HepG2 (cell line): ENCODE data around the gene ZDHHC18. TPM values are rescaled to one million over a fixed set of nuclear protein-coding genes. Genes with fewer than 3 reads are reported as not detected.

ENCODE experiments used
- CBFB ChIP-seq: sonication (generic); formaldehyde crosslinking; IDR thresholded peaks from 2 replicates; pipeline ENCODE4 v1.4.0; 2020; ENCODE audit warnings: missing genetic modification reagents
- EP300 ChIP-seq, 3 experiments: sonication (generic) in 1 of 3; formaldehyde crosslinking in 1 of 3; IDR thresholded peaks; 2 replicates each; pipeline versions ENCODE4 v1.5.1 to v1.6.1; 2011 to 2020; ENCODE audit warnings: low read depth in 2 of 3, low read length in 2 of 3, borderline replicate concordance in 1 of 3, improper control_type of control experiment in 1 of 3, mild to moderate bottlenecking in 1 of 3, missing genetic modification reagents in 1 of 3, moderate library complexity in 1 of 3
- ESRRA ChIP-seq: sonication (generic); formaldehyde crosslinking; IDR thresholded peaks from 2 replicates; pipeline ENCODE4 v1.5.1; 2020; ENCODE audit warnings: mild to moderate bottlenecking, low read depth, missing genetic modification reagents
- FOXJ3 ChIP-seq: sonication (generic); formaldehyde crosslinking; IDR thresholded peaks from 2 replicates; pipeline ENCODE4 v1.4.0; 2020; ENCODE audit warnings: missing genetic modification reagents, mild to moderate bottlenecking, borderline replicate concordance
- FOXP1 ChIP-seq, 2 experiments: fragments of 450-650 bp in 1 of 2; IDR thresholded peaks; 2 replicates each; pipeline ENCODE4 v1.6.1; 2017 to 2018; ENCODE audit warnings: antibody characterized with exemption in 1 of 2
- MAFF ChIP-seq: IDR thresholded peaks from 2 replicates; pipeline ENCODE4 v1.6.1; 2011; ENCODE audit warnings: low read depth, low read length, improper control_type of control experiment
- SP140L ChIP-seq: sonication (generic); formaldehyde crosslinking; IDR thresholded peaks from 2 replicates; pipeline ENCODE4 v1.4.0; 2020; ENCODE audit warnings: missing genetic modification reagents, borderline replicate concordance
- SP4 ChIP-seq: sonication (generic); formaldehyde crosslinking; IDR thresholded peaks from 2 replicates; pipeline ENCODE4 v1.8.1; 2023; ENCODE audit warnings: mild to moderate bottlenecking, missing genetic modification reagents
- WIZ ChIP-seq: sonication (generic); formaldehyde crosslinking; IDR thresholded peaks from 2 replicates; pipeline ENCODE4 v1.5.1; 2020; ENCODE audit warnings: mild to moderate bottlenecking, missing genetic modification reagents
- ZMYM3 ChIP-seq: sonication (generic); formaldehyde crosslinking; IDR thresholded peaks from 2 replicates; pipeline ENCODE4 v1.5.1; 2020; ENCODE audit warnings: mild to moderate bottlenecking, missing genetic modification reagents
- ZNF12 ChIP-seq: sonication (generic); formaldehyde crosslinking; IDR thresholded peaks from 2 replicates; pipeline ENCODE4 v1.5.0; 2020; ENCODE audit warnings: missing genetic modification reagents
- ZNF124 ChIP-seq: sonication (generic); formaldehyde crosslinking; IDR thresholded peaks from 2 replicates; pipeline ENCODE4 v1.4.0; 2020; ENCODE audit warnings: missing genetic modification reagents
- ZNF180 ChIP-seq: sonication (generic); formaldehyde crosslinking; IDR thresholded peaks from 2 replicates; pipeline ENCODE4 v1.4.0; 2020; ENCODE audit warnings: low read depth, missing genetic modification reagents, borderline replicate concordance
- ZNF335 ChIP-seq: sonication (generic); formaldehyde crosslinking; IDR thresholded peaks from 2 replicates; pipeline ENCODE4 v1.4.0; 2020; ENCODE audit warnings: missing genetic modification reagents
- ZNF558 ChIP-seq: sonication (generic); formaldehyde crosslinking; IDR thresholded peaks from 2 replicates; pipeline ENCODE4 v1.9.0; 2022; ENCODE audit warnings: mild to moderate bottlenecking, missing genetic modification reagents, borderline replicate concordance
- ZNF607 ChIP-seq: sonication (generic); formaldehyde crosslinking; IDR thresholded peaks from 2 replicates; pipeline ENCODE4 v1.5.1; 2020; ENCODE audit warnings: missing genetic modification reagents, mild to moderate bottlenecking, borderline replicate concordance
- ZNF644 ChIP-seq: IDR thresholded peaks from 2 replicates; pipeline ENCODE4 v1.6.1; 2016; ENCODE audit warnings: low read depth
- ZNF724P ChIP-seq: sonication (generic); formaldehyde crosslinking; IDR thresholded peaks from 2 replicates; pipeline ENCODE4 v1.8.0; 2022; ENCODE audit warnings: missing genetic modification reagents, borderline replicate concordance
- ZNF768 ChIP-seq: sonication (generic); formaldehyde crosslinking; IDR thresholded peaks from 2 replicates; pipeline ENCODE4 v1.4.0; 2020; ENCODE audit warnings: missing genetic modification reagents
- ZSCAN31 ChIP-seq: sonication (generic); formaldehyde crosslinking; IDR thresholded peaks from 2 replicates; pipeline ENCODE4 v1.5.0; 2020; ENCODE audit warnings: low read depth, mild to moderate bottlenecking, missing genetic modification reagents
- polyA plus RNA-seq, 8 experiments: library from polyadenylated mRNA; depleted of rRNA in 3 of 8; stranded (reverse) in 7 of 8; unstranded in 1 of 8; fragments of >200 nt; fragmentation: Illumina TruSeq in 4 of 8; extraction: Trizol in 4 of 8; gene quantifications; 2 replicates each; pipeline versions ENCODE4 v1.2.1 to v1.2.3, GENCODE V29; 2011 to 2016; ENCODE audit warnings: low read depth in 4 of 8, missing spikeins in 1 of 8, mixed read lengths in 1 of 8; ENCODE audit not compliant: insufficient read depth in 1 of 8
- total RNA-seq, 5 experiments: library from RNA; depleted of rRNA; stranded (reverse); fragments of >200 nt; fragmentation: Illumina TruSeq; extraction: Trizol; gene quantifications; 2 replicates each; pipeline ENCODE4 v1.2.3, GENCODE V29; 2016; ENCODE audit warnings: low read depth in 1 of 5
- TF ChIP-seq, protein P1 (sequence below): sonication (generic); formaldehyde crosslinking; IDR thresholded peaks from 2 replicates; pipeline ENCODE4 v1.4.0; 2020; ENCODE audit warnings: mild to moderate bottlenecking, missing genetic modification reagents
- TF ChIP-seq, protein P2 (sequence below): sonication (generic); formaldehyde crosslinking; IDR thresholded peaks from 2 replicates; pipeline ENCODE4 v1.4.0; 2020; ENCODE audit warnings: missing genetic modification reagents
- TF ChIP-seq, protein P3 (sequence below): sonication (generic); formaldehyde crosslinking; IDR thresholded peaks from 2 replicates; pipeline ENCODE4 v1.8.0; 2022; ENCODE audit warnings: mild to moderate bottlenecking, missing genetic modification reagents

The ZDHHC18 gene
- total and polyA plus RNA-seq, 2 of the 13 experiments (the other 11 are each of a cell fraction or from before 2014, with no cell fraction given): 13.2 to 35.3 TPM

DNA sequence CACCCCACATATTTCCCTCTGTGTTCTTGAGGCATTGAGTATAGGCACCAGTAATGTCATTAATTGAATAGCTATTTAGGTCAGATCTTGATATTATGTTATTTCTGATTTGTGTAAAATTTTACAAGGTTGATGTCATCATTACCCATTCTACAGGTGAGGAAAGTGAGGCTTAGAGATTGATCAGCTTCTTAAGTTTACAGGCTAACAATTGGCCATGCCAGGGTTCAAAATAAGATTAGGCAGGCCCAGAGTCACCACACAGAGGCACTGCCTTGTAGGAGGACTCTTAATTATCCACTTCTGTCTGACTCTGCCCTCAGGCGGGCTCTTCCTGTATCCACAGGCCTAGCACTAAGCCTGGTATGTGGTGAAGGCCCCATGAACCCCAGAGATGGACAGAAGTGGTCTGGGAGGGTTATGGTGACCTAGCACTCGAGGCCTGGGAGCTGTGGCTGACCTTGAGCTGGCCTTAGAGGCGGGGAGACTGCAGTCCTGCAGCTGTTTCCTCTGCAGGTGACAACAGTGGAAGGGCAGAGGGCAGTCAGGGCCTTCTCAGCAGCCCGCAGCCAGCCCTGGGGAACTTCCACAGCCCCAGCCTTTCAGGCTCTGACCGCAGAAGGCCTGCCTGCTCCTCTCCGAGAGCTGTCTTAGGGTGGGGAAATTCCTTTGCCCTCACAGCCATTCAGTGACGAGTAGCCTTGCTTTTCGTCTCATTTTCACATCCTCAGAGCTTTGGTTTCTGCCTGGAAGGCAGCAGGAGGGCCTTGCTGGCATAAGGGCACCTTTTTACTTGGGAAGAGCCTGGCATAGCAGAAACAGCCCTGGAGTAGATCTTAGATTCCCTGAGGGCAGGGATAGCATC, 12.2 kb downstream of the ZDHHC18 start (continued):
- TF ChIP-seq CBFB (CRISPR knock-in tag): peak; percentile 70; the same call in 1 of the 2 replicates
- TF ChIP-seq MAFF: no peak
- 0 out of 2 replicates have a peak, but pooled peaks have one; percentile 19 for TF ChIP-seq ZNF644
- no peak for TF ChIP-seq ZNF558 (CRISPR knock-in tag)
- TF ChIP-seq ZNF180 (CRISPR knock-in tag): no peak
- TF ChIP-seq ZNF335 (CRISPR knock-in tag): 0 out of 2 replicates have a peak, but pooled peaks have one; percentile 47
- TF ChIP-seq SP4 (CRISPR knock-in tag): 0 out of 2 replicates have a peak, but pooled peaks have one; percentile 43
- TF ChIP-seq EP300 (IDR thresholded peaks at IDR 0.05; ENCODE audit: low read depth in 2 of 2, low read length in 2 of 2): peak in 1 of 2 experiments; percentile 69; a peak in 2 of 4 replicates
- TF ChIP-seq EP300 (CRISPR knock-in tag; IDR thresholded peaks at IDR 0.05; ENCODE audit: borderline replicate concordance): peak; percentile 17; the same call in 1 of the 2 replicates
- peak; percentile 62; the same call in 1 of the 2 replicates for TF ChIP-seq ZSCAN31 (CRISPR knock-in tag)
- TF ChIP-seq ESRRA (CRISPR knock-in tag): peak; percentile 98
- TF ChIP-seq ZNF607 (CRISPR knock-in tag): no peak
- TF ChIP-seq, protein P1, sequence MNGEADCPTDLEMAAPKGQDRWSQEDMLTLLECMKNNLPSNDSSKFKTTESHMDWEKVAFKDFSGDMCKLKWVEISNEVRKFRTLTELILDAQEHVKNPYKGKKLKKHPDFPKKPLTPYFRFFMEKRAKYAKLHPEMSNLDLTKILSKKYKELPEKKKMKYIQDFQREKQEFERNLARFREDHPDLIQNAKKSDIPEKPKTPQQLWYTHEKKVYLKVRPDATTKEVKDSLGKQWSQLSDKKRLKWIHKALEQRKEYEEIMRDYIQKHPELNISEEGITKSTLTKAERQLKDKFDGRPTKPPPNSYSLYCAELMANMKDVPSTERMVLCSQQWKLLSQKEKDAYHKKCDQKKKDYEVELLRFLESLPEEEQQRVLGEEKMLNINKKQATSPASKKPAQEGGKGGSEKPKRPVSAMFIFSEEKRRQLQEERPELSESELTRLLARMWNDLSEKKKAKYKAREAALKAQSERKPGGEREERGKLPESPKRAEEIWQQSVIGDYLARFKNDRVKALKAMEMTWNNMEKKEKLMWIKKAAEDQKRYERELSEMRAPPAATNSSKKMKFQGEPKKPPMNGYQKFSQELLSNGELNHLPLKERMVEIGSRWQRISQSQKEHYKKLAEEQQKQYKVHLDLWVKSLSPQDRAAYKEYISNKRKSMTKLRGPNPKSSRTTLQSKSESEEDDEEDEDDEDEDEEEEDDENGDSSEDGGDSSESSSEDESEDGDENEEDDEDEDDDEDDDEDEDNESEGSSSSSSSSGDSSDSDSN (CRISPR knock-in tag): peak; percentile 97
- no peak for TF ChIP-seq WIZ (CRISPR knock-in tag)
- peak; percentile 45; the same call in 1 of the 2 replicates for TF ChIP-seq ZNF768 (CRISPR knock-in tag)
- peak; percentile 30; the same call in 1 of the 2 replicates for TF ChIP-seq ZNF12 (CRISPR knock-in tag)
- TF ChIP-seq, protein P2, sequence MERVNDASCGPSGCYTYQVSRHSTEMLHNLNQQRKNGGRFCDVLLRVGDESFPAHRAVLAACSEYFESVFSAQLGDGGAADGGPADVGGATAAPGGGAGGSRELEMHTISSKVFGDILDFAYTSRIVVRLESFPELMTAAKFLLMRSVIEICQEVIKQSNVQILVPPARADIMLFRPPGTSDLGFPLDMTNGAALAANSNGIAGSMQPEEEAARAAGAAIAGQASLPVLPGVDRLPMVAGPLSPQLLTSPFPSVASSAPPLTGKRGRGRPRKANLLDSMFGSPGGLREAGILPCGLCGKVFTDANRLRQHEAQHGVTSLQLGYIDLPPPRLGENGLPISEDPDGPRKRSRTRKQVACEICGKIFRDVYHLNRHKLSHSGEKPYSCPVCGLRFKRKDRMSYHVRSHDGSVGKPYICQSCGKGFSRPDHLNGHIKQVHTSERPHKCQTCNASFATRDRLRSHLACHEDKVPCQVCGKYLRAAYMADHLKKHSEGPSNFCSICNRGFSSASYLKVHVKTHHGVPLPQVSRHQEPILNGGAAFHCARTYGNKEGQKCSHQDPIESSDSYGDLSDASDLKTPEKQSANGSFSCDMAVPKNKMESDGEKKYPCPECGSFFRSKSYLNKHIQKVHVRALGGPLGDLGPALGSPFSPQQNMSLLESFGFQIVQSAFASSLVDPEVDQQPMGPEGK (CRISPR knock-in tag): peak; percentile 55; the same call in 1 of the 2 replicates
- TF ChIP-seq, protein P3, sequence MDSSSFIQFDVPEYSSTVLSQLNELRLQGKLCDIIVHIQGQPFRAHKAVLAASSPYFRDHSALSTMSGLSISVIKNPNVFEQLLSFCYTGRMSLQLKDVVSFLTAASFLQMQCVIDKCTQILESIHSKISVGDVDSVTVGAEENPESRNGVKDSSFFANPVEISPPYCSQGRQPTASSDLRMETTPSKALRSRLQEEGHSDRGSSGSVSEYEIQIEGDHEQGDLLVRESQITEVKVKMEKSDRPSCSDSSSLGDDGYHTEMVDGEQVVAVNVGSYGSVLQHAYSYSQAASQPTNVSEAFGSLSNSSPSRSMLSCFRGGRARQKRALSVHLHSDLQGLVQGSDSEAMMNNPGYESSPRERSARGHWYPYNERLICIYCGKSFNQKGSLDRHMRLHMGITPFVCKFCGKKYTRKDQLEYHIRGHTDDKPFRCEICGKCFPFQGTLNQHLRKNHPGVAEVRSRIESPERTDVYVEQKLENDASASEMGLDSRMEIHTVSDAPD: no peak
- 0 out of 2 replicates have a peak, but pooled peaks have one; percentile 65 for TF ChIP-seq ZNF124 (CRISPR knock-in tag)
- TF ChIP-seq ZNF724P: peak; percentile 30; the same call in 1 of the 2 replicates
- no peak for TF ChIP-seq FOXP1 (IDR thresholded peaks at IDR 0.05)
- TF ChIP-seq FOXP1 (CRISPR knock-in tag; IDR thresholded peaks at IDR 0.05): peak; percentile 62
- peak; percentile 86 for TF ChIP-seq ZMYM3 (CRISPR knock-in tag)
- TF ChIP-seq SP140L (CRISPR knock-in tag): no peak
- TF ChIP-seq FOXJ3: peak; percentile 54; the same call in 1 of the 2 replicates
